COLO829 (cell line): ENCODE data around the gene CLDND1.

Experiments
- DNase-seq: peaks from one replicate; pipeline ENCODE4 v3.0.0; 2012; ENCODE audit warnings: low spot score

Gene CLDND1

DNA sequence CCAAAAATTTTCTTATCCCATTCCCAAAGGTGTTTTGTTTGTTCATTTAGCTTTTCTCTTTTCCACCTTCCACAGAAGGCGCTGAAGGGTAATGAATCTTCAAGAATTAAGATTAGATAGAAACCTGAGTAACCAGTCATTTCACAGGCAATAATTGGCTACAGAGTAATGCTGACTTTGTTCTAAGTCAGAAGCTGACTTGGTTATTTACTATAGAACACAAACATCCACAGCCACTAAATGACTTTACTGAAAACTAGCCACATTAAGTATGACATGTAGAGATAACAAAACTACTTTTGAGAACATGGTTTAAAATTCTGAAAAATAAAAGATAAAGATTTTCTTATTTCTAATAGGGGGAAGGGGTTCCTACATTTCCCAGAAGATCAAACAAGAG, 7.8 kb downstream of the CLDND1 start:
- DNase-seq = no peak

DNA sequence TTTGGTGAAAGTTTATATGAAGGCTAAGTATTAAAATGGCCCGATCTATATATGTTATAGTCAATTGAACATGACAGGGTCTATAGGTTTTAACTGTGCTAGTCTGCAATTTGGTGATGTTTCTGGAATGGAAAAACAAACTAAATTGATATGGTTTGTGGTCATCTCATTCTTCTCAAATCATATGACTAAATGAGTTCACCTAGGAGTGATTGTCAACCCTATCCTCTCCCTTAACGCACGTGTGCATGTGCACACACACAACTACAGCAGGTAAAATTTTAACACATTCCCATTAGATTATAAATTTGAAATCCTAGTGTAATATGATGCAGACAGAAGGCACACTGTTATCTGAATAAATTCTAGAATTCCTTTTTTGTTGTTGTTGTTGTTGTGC, 9.0 kb downstream of the CLDND1 start:
- no peak for DNase-seq

DNA sequence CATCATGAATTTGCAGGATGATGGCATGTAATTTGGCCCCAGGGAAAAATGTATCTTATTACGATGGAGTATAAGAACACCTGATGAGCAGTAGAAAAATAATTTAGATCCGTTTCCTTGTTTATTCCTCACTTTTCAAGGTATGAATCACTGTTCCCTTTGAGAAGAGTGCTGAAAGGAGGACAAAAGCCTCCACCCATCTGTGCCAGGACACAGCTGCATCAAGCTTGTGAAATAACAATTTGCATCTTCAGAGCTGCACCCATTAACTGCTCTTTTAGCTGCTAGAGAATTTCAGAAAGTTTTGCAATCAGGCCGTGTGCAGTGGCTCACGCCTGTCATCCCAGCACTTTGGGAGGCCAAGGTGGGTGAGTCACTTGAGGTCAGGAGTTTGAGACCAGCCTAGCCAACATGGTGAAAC, 9.6 kb downstream of the CLDND1 start:
- DNase-seq = no peak

DNA sequence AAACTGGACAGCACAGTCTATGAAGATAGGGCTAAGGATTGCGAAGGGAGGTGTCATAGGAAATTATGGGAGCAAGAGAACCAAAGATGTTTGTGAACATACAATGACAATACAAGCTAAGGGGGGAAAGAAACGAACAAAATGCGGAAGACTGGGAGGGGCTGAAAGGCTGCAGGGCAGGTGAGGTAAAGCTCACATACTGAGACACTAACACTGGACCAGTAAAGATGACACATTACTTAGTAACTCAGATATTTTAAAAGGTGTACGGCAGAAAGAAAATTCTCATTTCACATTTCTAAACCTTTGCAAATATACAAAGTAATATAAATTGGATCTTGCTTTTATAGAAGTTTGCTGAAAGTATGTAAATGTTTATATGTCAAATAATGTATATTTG, 10.1 kb downstream of the CLDND1 start:
- DNase-seq = no peak

DNA sequence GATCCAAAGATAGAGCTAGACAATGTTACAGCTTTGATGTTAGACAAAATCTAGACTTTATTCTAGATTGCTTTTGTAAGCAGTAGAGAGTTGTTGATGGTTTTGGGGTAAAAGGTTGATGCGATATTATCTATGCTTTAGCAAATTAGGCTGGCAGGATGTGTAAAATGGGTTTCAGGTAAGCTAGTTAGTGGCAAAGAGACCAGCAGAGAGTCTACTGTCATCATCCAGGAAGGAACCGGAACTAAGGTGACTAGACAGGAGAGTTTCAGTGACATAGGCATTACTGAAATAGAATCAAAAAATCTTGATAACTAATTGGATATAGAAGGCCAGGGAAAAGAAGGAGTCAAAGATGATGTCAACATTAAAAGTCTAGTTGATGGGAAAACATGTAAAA, 14.1 kb downstream of the CLDND1 start:
- no peak for DNase-seq

DNA sequence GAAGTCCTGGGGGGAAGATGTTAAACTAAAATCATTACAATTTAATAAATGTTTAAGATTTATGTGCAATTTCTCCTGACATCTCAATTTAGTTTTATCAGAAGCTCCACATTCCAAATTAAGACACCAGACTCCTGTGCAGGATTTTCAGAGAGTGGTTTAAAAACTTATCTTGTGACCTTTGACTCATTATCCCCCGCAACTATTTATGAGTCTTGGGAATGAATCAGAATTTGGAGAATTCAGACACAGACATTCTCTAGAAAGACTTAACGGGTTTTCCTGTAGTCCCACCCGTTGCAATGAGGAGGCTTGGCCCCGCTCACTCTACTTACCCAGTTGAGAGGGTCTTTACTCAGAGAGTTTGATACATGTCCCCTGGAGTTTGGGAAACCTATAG, 18.2 kb downstream of the CLDND1 start:
- DNase-seq = no peak

DNA sequence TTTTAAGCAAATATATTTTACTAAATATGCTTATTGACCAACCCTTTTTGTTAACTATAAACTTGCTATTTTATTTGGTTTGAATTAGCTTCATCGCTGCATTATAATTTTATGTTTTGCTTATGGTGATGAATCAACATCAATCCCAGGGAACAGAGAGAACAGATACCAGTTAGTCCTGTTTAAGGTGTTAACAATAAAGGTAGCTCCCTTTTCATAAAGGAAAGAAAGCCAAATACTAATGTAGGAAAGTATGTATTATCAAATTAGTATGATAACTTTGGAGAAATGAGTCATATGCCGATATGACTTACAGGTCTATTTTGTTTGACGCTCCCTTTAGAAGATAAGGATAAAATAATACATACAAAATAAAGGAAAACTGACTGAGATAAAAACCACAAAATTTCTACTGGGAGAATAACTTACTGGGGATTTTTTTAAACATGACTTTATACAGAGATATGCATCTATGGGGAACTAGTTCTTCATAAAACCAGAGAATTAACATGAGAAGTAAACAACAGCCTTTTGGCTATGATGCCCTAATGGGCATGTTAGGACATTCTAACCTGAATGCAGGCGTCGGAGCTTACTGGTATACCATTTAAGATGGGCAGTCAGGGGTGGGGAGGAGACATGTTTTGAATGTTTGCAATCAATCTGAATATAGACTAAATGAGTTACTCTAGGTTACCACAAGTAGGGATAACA, 20.7 kb downstream of the CLDND1 start:
- DNase-seq = no peak

DNA sequence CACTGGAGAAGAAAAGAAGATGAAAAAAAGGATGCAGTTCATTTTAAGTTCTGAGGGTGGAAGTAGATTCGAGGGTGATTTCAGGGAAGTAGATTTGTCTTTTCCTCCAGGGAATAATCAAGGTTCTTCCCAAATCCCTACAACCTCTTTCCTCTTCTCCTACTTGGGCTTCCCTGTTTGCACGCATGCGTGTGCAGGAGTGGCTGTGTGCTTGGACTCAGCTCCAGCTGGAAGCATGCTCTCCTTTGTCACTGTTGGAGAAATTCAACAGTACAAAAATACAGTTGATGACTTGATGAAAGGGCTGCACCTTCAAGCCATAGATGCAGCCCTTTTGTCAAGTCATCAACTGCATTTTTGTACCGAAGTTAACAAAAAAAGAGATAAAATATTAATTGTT, 21.4 kb downstream of the CLDND1 start:
- no peak for DNase-seq

DNA sequence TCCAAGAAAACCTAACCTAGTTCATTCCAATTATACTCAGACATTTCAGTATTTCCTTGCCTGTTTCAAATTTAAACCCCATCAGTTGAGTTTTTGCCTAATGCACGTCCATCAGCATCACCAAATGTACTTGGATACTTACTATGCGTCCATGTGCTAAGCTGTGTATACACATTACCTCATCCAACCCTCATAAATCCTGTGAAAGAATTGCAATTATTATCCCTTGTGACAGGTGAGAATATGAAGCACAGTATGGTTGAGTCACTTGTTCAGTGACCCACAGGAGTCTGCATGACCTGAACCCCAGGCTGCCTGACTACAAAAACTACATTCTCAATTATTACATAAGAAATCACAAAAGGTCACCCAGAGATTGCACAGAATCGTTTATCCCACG, 22.7 kb downstream of the CLDND1 start:
- DNase-seq = no peak

DNA sequence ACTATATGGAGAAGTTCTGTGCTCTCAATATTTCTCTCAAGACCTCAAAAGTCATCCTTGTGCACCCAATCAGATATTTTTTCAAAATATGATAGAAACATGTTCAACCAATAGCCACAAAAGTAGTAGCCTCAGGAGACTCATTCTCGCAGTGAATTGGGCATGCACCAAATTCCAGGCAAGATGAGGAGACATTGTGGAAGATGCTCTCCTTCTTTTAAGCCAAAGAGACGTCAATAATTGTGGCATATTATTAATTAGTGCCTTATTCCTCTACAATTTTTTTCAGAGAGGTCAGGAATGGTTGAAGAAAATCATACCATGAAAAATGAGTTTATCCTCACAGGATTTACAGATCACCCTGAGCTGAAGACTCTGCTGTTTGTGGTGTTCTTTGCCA, 25.3 kb downstream of the CLDND1 start, which contains the start of gene OR5K2:
TSS of gene OR5K2 (plus strand) at position 301 of the 400 bp plus-strand sequence. CDS start at position 301, 0 bp downstream.
- no peak for DNase-seq

DNA sequence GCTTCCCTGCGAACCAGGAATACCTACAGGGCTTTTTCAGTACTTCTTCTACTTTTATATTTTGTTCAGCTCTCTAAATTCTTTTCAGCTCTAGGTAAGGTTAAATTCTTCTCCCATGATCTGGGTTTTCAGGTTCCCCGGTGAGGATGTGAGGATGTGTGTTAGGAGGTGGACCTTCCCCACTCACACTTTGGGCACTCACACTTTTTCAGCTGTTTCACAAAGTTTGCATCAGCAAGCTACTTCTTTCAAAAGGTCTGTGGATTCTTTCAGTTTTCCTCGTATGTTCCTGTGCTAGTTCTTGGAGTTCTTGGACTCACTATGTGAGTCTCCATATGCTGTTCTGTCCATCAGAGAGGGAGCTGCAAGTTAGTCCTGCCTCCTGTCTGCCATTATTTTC, 39.1 kb downstream of the CLDND1 start:
- no peak for DNase-seq

DNA sequence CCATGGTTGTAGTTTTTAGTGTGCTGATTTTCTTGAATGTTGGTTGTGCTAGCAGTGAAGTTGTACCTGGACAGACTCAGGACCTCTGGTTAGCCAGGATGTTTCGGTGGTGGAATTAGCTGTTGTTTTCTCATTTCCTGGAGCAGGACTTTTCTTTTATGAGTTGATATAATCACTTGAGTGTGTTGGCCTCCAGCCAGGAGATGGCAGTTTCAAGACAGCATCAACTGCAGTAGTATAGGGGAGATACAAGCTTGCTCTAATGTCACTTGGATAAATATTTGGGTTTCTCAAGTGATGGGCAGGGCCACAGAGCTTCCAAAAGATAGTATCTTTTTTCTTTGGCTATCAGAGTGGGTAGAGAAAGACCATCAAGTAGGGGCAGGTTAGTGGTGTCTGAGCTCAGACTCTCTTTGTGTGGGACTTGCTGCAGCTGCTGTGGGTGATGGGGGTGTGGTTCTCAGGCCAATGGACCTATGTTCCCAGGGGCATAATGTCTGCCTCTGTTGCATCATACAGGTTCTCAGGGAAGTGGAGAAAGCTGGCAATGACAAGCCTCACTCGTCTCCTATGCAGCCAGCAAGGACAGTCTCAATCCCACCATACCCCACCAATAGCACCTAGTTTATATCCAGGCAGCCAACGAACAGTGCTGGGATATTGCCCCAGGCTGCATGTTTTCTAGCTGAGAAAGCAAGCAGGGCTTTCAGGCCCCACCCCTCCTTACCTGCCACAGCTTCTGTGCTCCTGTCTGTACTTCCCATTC, 39.8 kb downstream of the CLDND1 start:
- DNase-seq = no peak
